ENCODE data around the gene ZSWIM2. TPM values are rescaled to one million over a fixed set of nuclear protein-coding genes. Genes with fewer than 3 reads are reported as not detected.

The ZSWIM2 gene
- total RNA-seq, 4 donors from 2014 or later = not detected

- Histone ChIP-seq H3K36me3 (no peaks in the 10 kb centered on the region), H3K27me3 (no peaks in the 10 kb centered on the region), H3K4me1 (peaks cover 0 to 16% (median 0%) of the 10 kb centered on the region in 3 donors), H3K27ac (no peak overlapping the region), H3K9me3 (peaks cover 0 to 22% (median 0%) of the 10 kb centered on the region in 3 donors), H3K4me3 (no peak overlapping the region)
- TF ChIP-seq POLR2AphosphoS5 (IDR thresholded peaks at IDR 0.05) (no peak), EP300 (IDR thresholded peaks at IDR 0.05) (no peak)
- 67 to 71% methylated on average over 2 of the region's 2 CpGs for WGBS, 2 donors (ENCODE audit: low coverage in 1 of 2)
- no peak for ATAC-seq
Measured at GRCh38 chr2:186883666-186884065, 34.7 kb upstream of the ZSWIM2 start.

GRCh38 chr2:186882511-186883071 is 33.6 kb upstream of the ZSWIM2 start:
- Histone ChIP-seq H3K9me3 (peaks cover 0 to 22% (median 0%) of the 10 kb centered on the region in 3 donors), H3K36me3 (no peaks in the 10 kb centered on the region), H3K27ac (no peak overlapping the region), H3K4me1 (peaks cover 0 to 16% (median 0%) of the 10 kb centered on the region in 3 donors), H3K4me3 (no peak overlapping the region), H3K27me3 (no peaks in the 10 kb centered on the region)
- WGBS, 2 donors (ENCODE audit: low coverage in 1 of 2) = 55 to 85% methylated on average over 2 of the region's 2 CpGs
- no peak for TF ChIP-seq EP300 (IDR thresholded peaks at IDR 0.05)
- no peak for TF ChIP-seq POLR2A (IDR thresholded peaks at IDR 0.05)
- no peak for TF ChIP-seq POLR2AphosphoS5 (IDR thresholded peaks at IDR 0.05)
- TF ChIP-seq CTCF (IDR thresholded peaks at IDR 0.05) = no peak
- ATAC-seq = no peak

- Histone ChIP-seq H3K4me1 (peaks cover 0 to 7% (median 0%) of the 10 kb centered on the region in 3 donors), H3K27ac (no peak overlapping the region), H3K9me3 (peaks cover 0 to 22% (median 0%) of the 10 kb centered on the region in 3 donors), H3K36me3 (no peaks in the 10 kb centered on the region), H3K27me3 (no peaks in the 10 kb centered on the region), H3K4me3 (no peak overlapping the region)
- no peak for ATAC-seq
- WGBS, 2 donors (ENCODE audit: low coverage in 1 of 2) = 57 to 88% methylated on average over 1 of the region's 1 CpG
- TF ChIP-seq POLR2AphosphoS5 (IDR thresholded peaks at IDR 0.05) (no peak), CTCF (IDR thresholded peaks at IDR 0.05) (no peak), EP300 (IDR thresholded peaks at IDR 0.05) (no peak)
Measured at GRCh38 chr2:186881660-186882059, 32.7 kb upstream of the ZSWIM2 start.

GRCh38 chr2:186879312-186879711 is 30.3 kb upstream of the ZSWIM2 start:
- Histone ChIP-seq H3K9me3 (peaks cover 0 to 22% (median 0%) of the 10 kb centered on the region in 3 donors), H3K27me3 (no peaks in the 10 kb centered on the region), H3K36me3 (no peaks in the 10 kb centered on the region), H3K4me3 (no peak overlapping the region), H3K4me1 (no peaks in the 10 kb centered on the region), H3K27ac (no peak overlapping the region)
- no peak for ATAC-seq
- TF ChIP-seq POLR2AphosphoS5 (IDR thresholded peaks at IDR 0.05) = no peak
- TF ChIP-seq CTCF (IDR thresholded peaks at IDR 0.05) = no peak
- TF ChIP-seq POLR2A (IDR thresholded peaks at IDR 0.05) = no peak
- TF ChIP-seq EP300 (IDR thresholded peaks at IDR 0.05) = no peak
- 95 to 100% methylated on average over 2 of the region's 2 CpGs for WGBS, 2 donors (ENCODE audit: low coverage in 1 of 2)

GRCh38 chr2:186874713-186875112 is 25.7 kb upstream of the ZSWIM2 start:
- H3K36me3 ChIP-seq = no peaks in the 10 kb centered on the region
- H3K9me3 ChIP-seq = no peaks in the 10 kb centered on the region
- no peak overlapping the region for H3K4me3 ChIP-seq
- no peaks in the 10 kb centered on the region for H3K27me3 ChIP-seq
- ATAC-seq = no peak
- H3K27ac ChIP-seq = no peak overlapping the region
- no peaks in the 10 kb centered on the region for H3K4me1 ChIP-seq
- 90 to 92% methylated on average over 4 of the region's 4 CpGs for WGBS, 2 donors (ENCODE audit: low coverage in 1 of 2)
- no peak for TF ChIP-seq POLR2AphosphoS5 (IDR thresholded peaks at IDR 0.05)
- no peak for TF ChIP-seq CTCF (IDR thresholded peaks at IDR 0.05)
- TF ChIP-seq POLR2A (IDR thresholded peaks at IDR 0.05) = no peak
- TF ChIP-seq EP300 (IDR thresholded peaks at IDR 0.05) = no peak
